ENCODE data around the gene KCNQ1OT1.

The KCNQ1OT1 gene

GRCh38 chr11:2701898-2702434 is 2.2 kb upstream of the KCNQ1OT1 start:
- DNase-seq (ENCODE audit: low read depth in 2 of 2), result no peak

GRCh38 chr11:2701230-2701629 is 1.4 kb upstream of the KCNQ1OT1 start:
- DNase-seq (ENCODE audit: low read depth in 2 of 2), result no peak

GRCh38 chr11:2700415-2701211 is 819 bp upstream of the KCNQ1OT1 start:
- no peak for DNase-seq (ENCODE audit: low read depth in 2 of 2)

- DNase-seq (ENCODE audit: low read depth in 2 of 2), result no peak
Observed at GRCh38 chr11:2699185-2699530, 636 bp downstream of the KCNQ1OT1 start.

GRCh38 chr11:2698386-2699184 is 1.2 kb downstream of the KCNQ1OT1 start:
- no peak for DNase-seq (ENCODE audit: low read depth in 2 of 2)

GRCh38 chr11:2697866-2698265 is 1.9 kb downstream of the KCNQ1OT1 start:
- DNase-seq (ENCODE audit: low read depth in 2 of 2), result no peak

- DNase-seq (ENCODE audit: low read depth in 2 of 2), result no peak
Observed at GRCh38 chr11:2696455-2696854, 3.3 kb downstream of the KCNQ1OT1 start.

GRCh38 chr11:2694995-2695939 is 4.5 kb downstream of the KCNQ1OT1 start:
- DNase-seq (ENCODE audit: low read depth in 2 of 2), result no peak

- no peak for DNase-seq (ENCODE audit: low read depth in 2 of 2)
Observed at GRCh38 chr11:2694495-2694894, 5.3 kb downstream of the KCNQ1OT1 start.

GRCh38 chr11:2693271-2694261 is 6.2 kb downstream of the KCNQ1OT1 start:
- DNase-seq (ENCODE audit: low read depth in 2 of 2), result no peak

GRCh38 chr11:2691991-2692875 is 7.6 kb downstream of the KCNQ1OT1 start:
- no peak for DNase-seq (ENCODE audit: low read depth in 2 of 2)

- no peak for DNase-seq (ENCODE audit: low read depth in 2 of 2)
Observed at GRCh38 chr11:2691355-2691761, 8.4 kb downstream of the KCNQ1OT1 start.

- no peak for DNase-seq (ENCODE audit: low read depth in 2 of 2)
Observed at GRCh38 chr11:2690596-2691354, 9.0 kb downstream of the KCNQ1OT1 start.

GRCh38 chr11:2689651-2690575 is 9.9 kb downstream of the KCNQ1OT1 start:
- no peak for DNase-seq (ENCODE audit: low read depth in 2 of 2)

- no peak for DNase-seq (ENCODE audit: low read depth in 2 of 2)
Observed at GRCh38 chr11:2688381-2689231, 11.2 kb downstream of the KCNQ1OT1 start.

GRCh38 chr11:2687782-2688191 is 12.0 kb downstream of the KCNQ1OT1 start:
- DNase-seq (ENCODE audit: low read depth in 2 of 2), result no peak

- no peak for DNase-seq (ENCODE audit: low read depth in 2 of 2)
Observed at GRCh38 chr11:2687223-2687530, 12.6 kb downstream of the KCNQ1OT1 start.

All from stimulated activated CD8-positive, alpha-beta memory T cell treated with anti-CD3 and anti-CD28 coated beads, Interleukin-7, amount 100 ng/mL, for 1 hour (primary cell).